Measurements from ENCODE around the gene SERGEF. TPM values are rescaled to one million over a fixed set of nuclear protein-coding genes. Genes with fewer than 3 reads are reported as not detected.

The SERGEF gene
- total RNA-seq, 1 donor from 2014 or later, result 32.4 TPM

- Mint-ChIP-seq H3K4me1 (ENCODE audit: low read depth) (peaks cover 3% of the 10 kb centered on the region), H3K36me3 (ENCODE audit: insufficient read depth) (peaks cover 4% of the 10 kb centered on the region), H3K27ac (no peak overlapping the region), H3K9me3 (ENCODE audit: low read depth) (no peaks in the 10 kb centered on the region), H3K27me3 (no peaks in the 10 kb centered on the region), H3K4me3 (ENCODE audit: low read depth) (no peak overlapping the region)
- DNase-seq (ENCODE audit: low spot score, unreplicated experiment), result peak; percentile 49
- peak; percentile 80 for TF ChIP-seq CTCF (IDR thresholded peaks at IDR 0.05; ENCODE audit: unreplicated experiment)
These were observed 34.1 kb downstream of the SERGEF start for GRCh38 chr11:17978553-17979287.

GRCh38 chr11:17976651-17977050 is 36.2 kb downstream of the SERGEF start:
- DNase-seq (ENCODE audit: low spot score, unreplicated experiment), result no peak
- H3K9me3 Mint-ChIP-seq (ENCODE audit: low read depth), result no peaks in the 10 kb centered on the region
- H3K4me1 Mint-ChIP-seq (ENCODE audit: low read depth), result peaks cover 3% of the 10 kb centered on the region
- no peak overlapping the region for H3K4me3 Mint-ChIP-seq (ENCODE audit: low read depth)
- H3K36me3 Mint-ChIP-seq (ENCODE audit: insufficient read depth), result peaks cover 6% of the 10 kb centered on the region
- no peak overlapping the region for H3K27ac Mint-ChIP-seq
- no peaks in the 10 kb centered on the region for H3K27me3 Mint-ChIP-seq
- no peak for TF ChIP-seq CTCF (IDR thresholded peaks at IDR 0.05; ENCODE audit: unreplicated experiment)

- no peak for DNase-seq (ENCODE audit: low spot score, unreplicated experiment)
- H3K27me3 Mint-ChIP-seq, result no peaks in the 10 kb centered on the region
- no peaks in the 10 kb centered on the region for H3K9me3 Mint-ChIP-seq (ENCODE audit: low read depth)
- no peak overlapping the region for H3K27ac Mint-ChIP-seq
- TF ChIP-seq CTCF (IDR thresholded peaks at IDR 0.05; ENCODE audit: unreplicated experiment), result no peak
- H3K36me3 Mint-ChIP-seq (ENCODE audit: insufficient read depth), result peaks cover 16% of the 10 kb centered on the region
- H3K4me3 Mint-ChIP-seq (ENCODE audit: low read depth), result no peak overlapping the region
- H3K4me1 Mint-ChIP-seq (ENCODE audit: low read depth), result peaks cover 3% of the 10 kb centered on the region
These were observed 38.6 kb downstream of the SERGEF start for GRCh38 chr11:17974246-17974645.

GRCh38 chr11:17972987-17973386 is 39.9 kb downstream of the SERGEF start:
- no peak overlapping the region for H3K27ac Mint-ChIP-seq
- no peaks in the 10 kb centered on the region for H3K9me3 Mint-ChIP-seq (ENCODE audit: low read depth)
- peak; percentile 21 for DNase-seq (ENCODE audit: low spot score, unreplicated experiment)
- H3K36me3 Mint-ChIP-seq (ENCODE audit: insufficient read depth), result peaks cover 16% of the 10 kb centered on the region
- no peak overlapping the region for H3K4me3 Mint-ChIP-seq (ENCODE audit: low read depth)
- H3K4me1 Mint-ChIP-seq (ENCODE audit: low read depth), result peaks cover 3% of the 10 kb centered on the region
- peak; percentile 72 for TF ChIP-seq CTCF (IDR thresholded peaks at IDR 0.05; ENCODE audit: unreplicated experiment)
- no peaks in the 10 kb centered on the region for H3K27me3 Mint-ChIP-seq

GRCh38 chr11:17968206-17968605 is 44.6 kb downstream of the SERGEF start:
- no peak overlapping the region for H3K4me3 Mint-ChIP-seq (ENCODE audit: low read depth)
- H3K4me1 Mint-ChIP-seq (ENCODE audit: low read depth), result no peaks in the 10 kb centered on the region
- no peaks in the 10 kb centered on the region for H3K27me3 Mint-ChIP-seq
- no peaks in the 10 kb centered on the region for H3K9me3 Mint-ChIP-seq (ENCODE audit: low read depth)
- TF ChIP-seq CTCF (IDR thresholded peaks at IDR 0.05; ENCODE audit: unreplicated experiment), result no peak
- peaks cover 18% of the 10 kb centered on the region for H3K36me3 Mint-ChIP-seq (ENCODE audit: insufficient read depth)
- DNase-seq (ENCODE audit: low spot score, unreplicated experiment), result no peak
- H3K27ac Mint-ChIP-seq, result no peak overlapping the region
